Panc1 (cell line): ENCODE data around the gene CATSPERD. TPM values are rescaled to one million over a fixed set of nuclear protein-coding genes. Genes with fewer than 3 reads are reported as not detected.

ENCODE experiments used
- ATAC-seq: fragments of 200-7000 bp; cut with Tn5 transposase; 2 replicates; pipeline ENCODE4 v1.9.1; 2020; ENCODE audit warnings: mild to moderate bottlenecking, moderate library complexity
- BruUV-seq: library from RNA; stranded (reverse); fragments of 400-500 nt; replicated peaks from 2 replicates; lab custom pipeline; 2021; lab: Mats Ljungman, UMichigan
- CTCF ChIA-PET: fragments of 300-600 bp; sonication (Branson Sonifier 250); formaldehyde crosslinking; loops from one replicate; lab custom pipeline; 2022; ENCODE audit warnings: antibody characterized with exemption; lab: Charles Lee
- POLR2A ChIA-PET: fragments of 300-600 bp; sonication (Branson Sonifier 250); formaldehyde crosslinking; loops from one replicate; lab custom pipeline; 2022; ENCODE audit warnings: antibody characterized with exemption; lab: Charles Lee
- DNase-seq: peaks from one replicate; pipeline ENCODE4 v3.0.0-alpha.2; 2010; ENCODE audit warnings: low read depth, low spot score
- H3K27ac ChIP-seq: 2 replicates; pipeline ENCODE4 v1.5.1; 2011; ENCODE audit warnings: mild to moderate bottlenecking, low read length, inconsistent platforms
- H3K27me3 ChIP-seq: fragments of 200-500 bp; sonication (Bioruptor generic); 2 replicates; pipeline ENCODE4 v1.6.0; 2014; ENCODE audit warnings: low read length, inconsistent platforms; ENCODE audit not compliant: control insufficient read depth, insufficient read depth
- H3K36me3 ChIP-seq: fragments of 200-500 bp; sonication (Bioruptor generic); 2 replicates; pipeline ENCODE4 v1.5.1; 2014; ENCODE audit warnings: inconsistent platforms, mild to moderate bottlenecking, low read length, moderate library complexity; ENCODE audit not compliant: control insufficient read depth, insufficient read depth
- H3K4me1 ChIP-seq: 2 replicates; pipeline ENCODE4 v1.5.1; 2011; ENCODE audit warnings: inconsistent platforms, mild to moderate bottlenecking, low read length, moderate library complexity; ENCODE audit not compliant: control insufficient read depth, insufficient read depth
- H3K4me3 ChIP-seq, 2 experiments: 2 replicates each; pipeline ENCODE4 v1.5.1; 2011 to 2012; ENCODE audit warnings: low read depth in 2 of 2, low read length in 2 of 2, mild to moderate bottlenecking in 2 of 2, inconsistent platforms in 1 of 2, moderate library complexity in 1 of 2
- H3K9me3 ChIP-seq: fragments of 200-500 bp; sonication (Bioruptor generic); 2 replicates; pipeline ENCODE4 v1.5.1; 2014; ENCODE audit warnings: low read depth, mild to moderate bottlenecking, inconsistent platforms, low read length, moderate library complexity; ENCODE audit not compliant: control insufficient read depth, insufficient read depth
- CTCF ChIP-seq: fragments of 450-650 bp; IDR thresholded peaks from 2 replicates; pipeline ENCODE4 v1.5.1; 2017; ENCODE audit warnings: mild to moderate bottlenecking
- POLR2AphosphoS5 ChIP-seq: IDR thresholded peaks from 2 replicates; pipeline ENCODE4 v1.6.1; 2012; ENCODE audit warnings: mild to moderate bottlenecking, low read depth, low read length, moderate library complexity
- SIN3A ChIP-seq: IDR thresholded peaks from 2 replicates; pipeline ENCODE4 v1.6.1; 2012; ENCODE audit warnings: low read depth, mild to moderate bottlenecking, low read length, moderate library complexity, borderline replicate concordance; ENCODE audit not compliant: insufficient read depth
- TCF7L2 ChIP-seq: IDR thresholded peaks from 2 replicates; pipeline ENCODE4 v1.6.1; 2011; ENCODE audit warnings: mild to moderate bottlenecking, low read depth, low read length, inconsistent platforms
- in situ Hi-C: cut with HindIII; loops from 2 replicates; pipeline ENCODE4 v1.10.0; 2016; ENCODE audit warnings: low sequenced_read_pairs, low pct_unique_long_range_greater_than_20kb
- intact Hi-C: fragments of 100-400 bp; cut with micrococcal nuclease; formaldehyde crosslinking; loops from one replicate; pipeline ENCODE4 v1.10.0; 2022; ENCODE audit not compliant: unreplicated experiment
- total RNA-seq: library from RNA; stranded (reverse); gene quantifications from one replicate; pipeline ENCODE4 v1.2.1, GENCODE V29; 2021; ENCODE audit not compliant: unreplicated experiment
- TF ChIP-seq, protein P1 (sequence below), 2 experiments: IDR thresholded peaks; 2 replicates each; pipeline ENCODE4 v1.6.1; 2011 to 2012; ENCODE audit warnings: low read depth in 2 of 2, control low read depth in 1 of 2, low read length in 1 of 2, mild to moderate bottlenecking in 1 of 2, moderate library complexity in 1 of 2; ENCODE audit not compliant: insufficient read depth in 1 of 2

CATSPERD gene
- total RNA-seq, 1 experiment from 2014 or later = 0.08 TPM

GRCh38 chr19:5706876-5707573, 13.4 kb upstream of the CATSPERD start:
- no peaks in the 10 kb centered on the region for H3K9me3 ChIP-seq
- H3K4me3 ChIP-seq = no peak overlapping the region
- no peak for TF ChIP-seq SIN3A
- no peaks in the 10 kb centered on the region for H3K27me3 ChIP-seq
- ChIA-PET POLR2A (no interaction called here), CTCF (no interaction called here)
- ATAC-seq = no peak
- intact Hi-C loops (no loop called here), in situ Hi-C loops (no loop called here)
- peaks cover 2% of the 10 kb centered on the region for H3K36me3 ChIP-seq
- H3K27ac ChIP-seq = no peak overlapping the region
- H3K4me1 ChIP-seq = no peaks in the 10 kb centered on the region
- no peak for DNase-seq
- no TSS peak for BruUV-seq

GRCh38 chr19:5707576-5708575, 12.6 kb upstream of the CATSPERD start:
- TF ChIP-seq CTCF = no peak
- TF ChIP-seq POLR2AphosphoS5 = no peak
- TF ChIP-seq, protein P1, sequence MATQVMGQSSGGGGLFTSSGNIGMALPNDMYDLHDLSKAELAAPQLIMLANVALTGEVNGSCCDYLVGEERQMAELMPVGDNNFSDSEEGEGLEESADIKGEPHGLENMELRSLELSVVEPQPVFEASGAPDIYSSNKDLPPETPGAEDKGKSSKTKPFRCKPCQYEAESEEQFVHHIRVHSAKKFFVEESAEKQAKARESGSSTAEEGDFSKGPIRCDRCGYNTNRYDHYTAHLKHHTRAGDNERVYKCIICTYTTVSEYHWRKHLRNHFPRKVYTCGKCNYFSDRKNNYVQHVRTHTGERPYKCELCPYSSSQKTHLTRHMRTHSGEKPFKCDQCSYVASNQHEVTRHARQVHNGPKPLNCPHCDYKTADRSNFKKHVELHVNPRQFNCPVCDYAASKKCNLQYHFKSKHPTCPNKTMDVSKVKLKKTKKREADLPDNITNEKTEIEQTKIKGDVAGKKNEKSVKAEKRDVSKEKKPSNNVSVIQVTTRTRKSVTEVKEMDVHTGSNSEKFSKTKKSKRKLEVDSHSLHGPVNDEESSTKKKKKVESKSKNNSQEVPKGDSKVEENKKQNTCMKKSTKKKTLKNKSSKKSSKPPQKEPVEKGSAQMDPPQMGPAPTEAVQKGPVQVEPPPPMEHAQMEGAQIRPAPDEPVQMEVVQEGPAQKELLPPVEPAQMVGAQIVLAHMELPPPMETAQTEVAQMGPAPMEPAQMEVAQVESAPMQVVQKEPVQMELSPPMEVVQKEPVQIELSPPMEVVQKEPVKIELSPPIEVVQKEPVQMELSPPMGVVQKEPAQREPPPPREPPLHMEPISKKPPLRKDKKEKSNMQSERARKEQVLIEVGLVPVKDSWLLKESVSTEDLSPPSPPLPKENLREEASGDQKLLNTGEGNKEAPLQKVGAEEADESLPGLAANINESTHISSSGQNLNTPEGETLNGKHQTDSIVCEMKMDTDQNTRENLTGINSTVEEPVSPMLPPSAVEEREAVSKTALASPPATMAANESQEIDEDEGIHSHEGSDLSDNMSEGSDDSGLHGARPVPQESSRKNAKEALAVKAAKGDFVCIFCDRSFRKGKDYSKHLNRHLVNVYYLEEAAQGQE (IDR thresholded peaks at IDR 0.05; ENCODE audit: insufficient read depth in 1 of 2, low read depth in 2 of 2, low read length in 1 of 2) = no peak
- no peak for TF ChIP-seq SIN3A
- BruUV-seq = no TSS peak
- Histone ChIP-seq H3K4me3 (no peak overlapping the region), H3K27ac (no peak overlapping the region), H3K9me3 (no peaks in the 10 kb centered on the region), H3K4me1 (no peaks in the 10 kb centered on the region), H3K36me3 (peaks cover 2% of the 10 kb centered on the region), H3K27me3 (no peaks in the 10 kb centered on the region)
- in situ Hi-C loops (no loop called here), intact Hi-C loops (no loop called here)
- no peak for ATAC-seq
- no peak for DNase-seq
- ChIA-PET POLR2A (no interaction called here), CTCF (no interaction called here)

GRCh38 chr19:5711025-5711424, 9.4 kb upstream of the CATSPERD start:
- Histone ChIP-seq H3K4me1 (no peaks in the 10 kb centered on the region), H3K27ac (no peak overlapping the region), H3K36me3 (peaks cover 2% of the 10 kb centered on the region; the same call in 1 of the 2 replicates), H3K9me3 (no peaks in the 10 kb centered on the region), H3K4me3 (no peak overlapping the region), H3K27me3 (no peaks in the 10 kb centered on the region)
- intact Hi-C loops (no loop called here), in situ Hi-C loops (no loop called here)
- TF ChIP-seq, protein P1 (IDR thresholded peaks at IDR 0.05; ENCODE audit: insufficient read depth in 1 of 2, low read depth in 2 of 2, low read length in 1 of 2) = no peak
- TF ChIP-seq SIN3A (no peak), TCF7L2 (no peak), POLR2AphosphoS5 (no peak), CTCF (no peak)
- BruUV-seq = no TSS peak
- no peak for ATAC-seq
- DNase-seq = no peak
- ChIA-PET POLR2A (no interaction called here), CTCF (no interaction called here)
